Measurements from ENCODE around the gene PRKX.
"Not testable (repeated sequence)": the region's sequence is repeated elsewhere in the genome, so short reads cannot be mapped to it uniquely, and the experiment has no call there.

The PRKX gene

DNA sequence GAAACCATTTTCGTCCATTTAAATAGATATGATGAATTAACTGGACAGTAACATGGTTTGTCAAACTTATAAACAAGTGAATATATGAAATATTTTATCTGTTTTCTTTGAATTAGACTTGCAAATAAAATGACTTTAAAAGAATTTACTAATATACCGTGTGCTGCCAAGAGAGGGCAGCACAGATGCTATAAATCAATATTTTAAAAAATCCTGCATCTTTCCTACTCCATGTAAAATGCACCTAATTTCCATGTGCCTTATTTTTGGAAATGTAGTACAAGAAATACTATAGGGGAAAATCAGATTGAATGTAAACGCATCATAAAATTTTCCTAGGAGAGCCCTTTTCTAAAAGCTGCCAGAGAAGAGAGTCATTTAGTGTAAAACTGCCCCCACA is 62.2 kb downstream of the PRKX start:
- DNase-seq = peak in 1 of 2 donors; percentile 4

DNA sequence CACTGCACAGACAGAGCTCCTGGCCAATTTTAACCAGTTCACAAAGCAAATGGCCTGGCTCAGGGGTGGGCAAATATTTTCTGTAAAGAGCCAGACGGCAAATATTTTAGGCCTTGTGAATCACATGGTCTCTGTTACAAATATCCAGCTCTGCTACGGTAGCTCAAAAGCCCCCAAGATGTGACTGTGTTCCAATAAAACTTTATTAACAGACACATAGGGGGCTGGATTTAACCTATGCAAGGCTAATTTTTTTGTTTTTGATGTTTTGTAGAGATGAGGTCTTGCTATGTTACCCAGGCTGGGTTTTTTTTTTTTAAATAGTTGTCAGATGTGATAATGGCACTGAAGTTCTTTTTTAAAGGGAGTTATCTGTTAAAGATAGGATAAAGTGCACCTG is 65.4 kb downstream of the PRKX start:
- DNase-seq = no peak

DNA sequence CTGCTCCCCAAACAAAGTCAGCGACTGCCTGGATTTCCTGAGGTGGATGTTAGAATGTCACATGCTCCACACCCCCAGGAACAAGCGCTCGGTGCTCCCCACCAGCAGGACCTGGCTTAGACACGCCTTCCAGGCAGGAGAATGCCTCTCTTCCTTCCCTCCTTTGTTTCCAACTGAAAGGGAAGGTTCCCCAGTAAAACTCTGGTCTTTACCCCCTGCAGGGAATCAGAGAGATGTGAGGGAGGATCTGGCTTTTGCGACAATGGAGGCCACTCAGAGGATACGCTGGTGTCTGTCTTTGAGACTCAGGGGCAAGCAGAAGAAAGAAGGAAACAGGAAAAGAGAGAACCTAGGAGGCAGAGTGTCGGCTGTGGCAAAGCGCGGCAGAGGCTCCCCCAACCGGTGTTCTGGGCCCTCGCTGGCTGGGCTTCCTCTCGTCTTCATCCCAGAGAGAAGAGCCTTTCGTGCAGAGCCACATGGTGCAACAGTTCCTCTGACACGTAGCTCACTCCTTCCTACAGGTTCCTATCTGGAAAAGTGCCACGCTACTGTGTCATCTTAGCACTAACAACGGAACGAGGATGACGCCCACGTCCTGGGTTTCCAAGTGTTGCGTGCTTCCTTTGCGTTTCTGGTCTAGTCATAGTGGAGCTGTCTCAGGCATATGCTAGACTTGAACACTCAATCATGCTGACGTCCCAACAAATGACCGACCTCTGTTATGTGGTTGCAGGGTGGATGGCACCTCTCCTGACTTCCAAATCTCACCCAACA is 73.4 kb downstream of the PRKX start:
- not testable (repeated sequence) for DNase-seq

DNA sequence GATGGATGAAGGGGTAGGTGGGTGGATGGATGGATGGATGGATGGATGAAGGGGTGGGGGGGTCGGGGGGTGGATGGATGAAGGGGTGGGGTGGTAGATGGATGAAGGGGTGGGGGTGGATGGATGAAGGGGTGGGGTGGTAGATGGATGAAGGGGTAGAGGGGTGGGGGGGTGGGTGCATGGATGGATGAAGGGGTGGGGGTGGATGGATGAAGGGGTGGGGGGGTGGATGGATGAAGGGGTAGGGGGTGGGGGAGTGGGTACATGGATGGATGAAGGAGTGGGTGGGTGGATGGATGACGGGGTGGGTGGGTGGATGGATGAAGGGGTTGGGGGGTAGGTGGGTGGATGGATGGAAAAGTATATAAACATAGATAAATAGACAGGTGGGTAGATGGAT is 74.2 kb downstream of the PRKX start:
- no peak for DNase-seq

DNA sequence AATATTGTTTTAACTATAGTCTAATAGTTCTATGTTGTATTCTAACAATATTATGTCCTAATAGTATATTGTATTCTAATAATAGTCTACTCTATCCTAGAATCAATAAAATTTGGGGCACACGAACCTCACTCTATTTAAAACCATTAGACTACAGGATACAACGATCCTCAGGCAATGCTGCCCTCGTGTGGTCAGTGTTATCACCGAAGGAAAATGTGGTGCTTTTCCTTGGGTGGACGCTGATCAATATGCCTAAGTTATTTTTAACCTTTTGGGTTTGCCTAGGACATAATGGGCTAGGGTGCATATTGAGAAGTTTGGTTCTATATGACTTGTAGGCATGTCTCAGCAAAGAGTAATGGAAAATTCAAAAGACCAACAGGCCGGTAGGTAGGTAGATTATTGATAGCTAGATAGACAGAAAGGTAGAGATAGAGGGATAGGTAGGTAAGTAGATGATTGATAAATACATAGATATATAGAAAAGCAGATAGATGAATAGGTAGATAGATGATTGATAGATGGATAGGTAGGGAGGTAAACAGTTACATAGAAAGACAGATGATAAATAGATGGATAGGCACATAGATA is 75.1 kb downstream of the PRKX start:
- peak in 1 of 2 donors; percentile 8 for DNase-seq

DNA sequence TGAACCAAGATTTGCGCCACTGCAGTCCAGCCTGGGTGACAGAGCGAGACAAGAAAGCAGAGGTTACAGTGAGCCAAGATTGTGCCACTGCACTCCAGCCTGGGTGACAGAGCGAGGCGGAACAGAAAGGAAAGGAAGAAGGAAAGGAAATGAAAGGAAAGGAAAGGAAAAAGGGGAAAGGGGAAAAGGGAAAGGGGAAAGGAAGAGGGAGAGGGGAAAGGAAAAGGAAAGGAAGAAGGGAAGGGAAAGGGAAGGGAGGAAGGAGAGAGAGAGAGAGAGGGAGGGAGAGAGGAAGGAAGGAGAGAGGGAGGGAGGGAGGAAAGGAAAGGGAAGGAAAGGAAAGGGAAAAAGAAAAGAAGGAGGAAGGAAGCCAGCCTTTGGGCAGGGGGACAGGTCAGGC is 76.6 kb downstream of the PRKX start:
- no peak for DNase-seq

DNA sequence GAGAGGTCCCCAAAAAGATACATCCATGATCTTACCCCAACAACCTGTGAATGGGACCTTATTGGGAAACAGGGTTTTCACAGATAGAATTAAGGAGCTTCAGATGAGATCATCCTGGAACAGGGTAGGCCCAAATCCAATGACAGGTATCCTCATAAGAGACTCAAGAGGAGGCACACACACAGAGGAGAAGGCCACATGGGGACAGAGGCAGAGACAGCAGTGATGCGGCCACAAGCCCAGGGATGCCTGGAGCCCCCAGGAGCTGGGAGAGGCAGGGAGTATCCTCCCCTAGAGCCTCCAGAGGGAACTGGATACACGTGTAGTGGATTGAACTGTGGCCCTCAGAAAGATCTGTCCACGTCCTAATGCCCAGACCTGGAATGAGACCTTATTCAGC is 82.3 kb downstream of the PRKX start:
- no peak for DNase-seq

DNA sequence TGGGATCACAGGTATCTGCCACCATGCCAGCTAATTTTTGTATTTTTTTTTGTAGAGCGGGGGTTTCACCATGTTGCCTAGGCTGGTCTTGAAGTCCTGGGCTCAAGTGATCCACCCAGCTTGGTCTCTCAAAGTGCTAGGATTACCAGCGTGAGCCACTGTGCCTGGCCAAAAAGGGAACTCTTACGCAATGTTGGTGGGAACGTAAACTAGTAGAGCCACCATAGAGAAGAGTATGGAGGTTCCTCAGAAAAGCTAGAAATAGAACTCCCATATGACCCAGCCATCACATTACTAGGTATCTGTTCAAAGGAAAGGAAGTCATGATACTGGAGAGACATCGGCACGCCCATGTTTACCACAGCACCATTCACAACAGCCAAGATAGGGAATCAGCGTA is 85.9 kb downstream of the PRKX start:
- no peak for DNase-seq

DNA sequence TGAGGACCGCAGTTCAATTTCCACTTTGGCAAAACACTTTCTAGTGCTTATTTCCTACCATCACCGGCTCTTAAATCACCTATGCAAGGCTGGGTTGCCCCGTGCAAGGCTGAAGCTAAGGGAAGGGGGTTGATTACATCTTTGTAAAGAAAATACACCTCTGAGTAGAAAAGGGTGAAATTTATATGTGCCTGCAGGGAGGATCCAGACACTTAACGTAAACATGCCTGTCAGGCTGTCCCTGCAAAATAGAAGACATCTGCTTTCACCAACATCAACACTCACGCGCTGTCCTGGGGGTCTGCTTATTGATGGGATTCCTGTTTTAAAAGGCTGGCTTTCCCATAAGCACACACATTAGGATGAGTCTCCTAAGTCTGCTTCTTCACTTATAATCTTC is 92.0 kb downstream of the PRKX start:
- no peak for DNase-seq

DNA sequence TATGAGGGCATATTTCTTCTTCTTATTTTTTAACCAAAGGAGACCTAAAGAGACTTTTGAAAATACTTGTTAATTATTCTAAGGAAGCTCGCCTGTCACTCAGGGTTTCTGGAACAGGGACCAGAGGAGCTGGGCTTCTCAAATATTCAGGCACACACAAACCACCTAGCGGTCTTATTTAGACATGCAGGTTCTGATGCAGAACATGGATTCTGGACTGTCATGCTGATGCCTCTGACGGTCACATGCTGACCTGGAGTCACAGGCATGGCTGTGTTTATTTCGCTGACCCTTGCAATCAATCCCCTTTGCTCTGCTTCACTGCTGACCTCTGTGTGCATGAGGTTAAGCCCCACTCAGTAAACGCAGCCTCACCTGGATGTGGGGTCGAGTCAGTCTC is 101.7 kb downstream of the PRKX start:
- DNase-seq = not testable (repeated sequence)

DNA sequence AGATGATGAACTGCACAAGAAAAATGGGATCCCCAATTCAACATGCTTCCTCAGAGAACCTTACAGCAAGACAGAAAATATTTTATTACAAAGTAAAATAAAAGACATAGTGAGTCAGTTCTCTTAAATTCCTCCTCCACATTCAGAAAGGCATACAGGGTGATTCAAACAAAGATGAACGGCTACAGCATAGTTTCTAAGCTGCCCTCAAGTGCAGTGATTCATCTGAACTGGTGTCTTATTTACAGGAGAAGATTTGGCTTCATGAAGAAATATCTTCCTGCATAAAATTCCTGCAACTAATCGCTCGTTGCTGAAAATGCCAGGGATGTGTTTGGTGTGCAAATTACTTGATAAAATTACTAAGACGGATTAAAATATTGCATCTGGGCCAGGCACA is 103.6 kb downstream of the PRKX start:
- DNase-seq = no peak

DNA sequence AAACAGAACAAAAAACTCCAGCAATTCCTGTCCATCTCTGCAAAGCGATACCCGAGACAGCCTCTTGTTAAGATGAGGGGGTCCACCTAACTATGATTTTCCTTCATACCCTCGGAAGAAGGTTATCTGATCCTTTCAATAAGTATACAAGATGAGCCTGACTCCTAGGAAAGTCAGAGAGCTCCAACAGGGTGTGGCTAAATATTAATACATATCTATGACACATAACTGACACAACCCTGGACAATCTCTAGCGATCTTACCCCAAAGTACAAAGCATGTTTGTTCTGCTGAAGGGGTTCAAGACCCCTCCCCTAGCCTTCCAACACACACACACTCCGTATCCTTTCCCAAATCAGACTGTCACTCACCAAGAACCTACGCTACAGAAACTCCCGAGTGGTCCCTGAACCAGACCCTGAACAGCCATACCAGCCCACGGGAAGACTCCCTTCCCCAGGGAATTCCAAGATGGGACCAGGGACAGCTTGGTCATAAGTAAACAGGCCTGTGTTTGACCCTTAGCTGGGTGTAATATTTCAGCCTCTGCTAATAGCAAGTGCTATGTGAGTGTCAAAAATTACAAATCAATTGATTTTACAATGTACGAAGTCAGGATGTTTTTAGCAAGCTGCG is 110.3 kb downstream of the PRKX start:
- no peak for DNase-seq

DNA sequence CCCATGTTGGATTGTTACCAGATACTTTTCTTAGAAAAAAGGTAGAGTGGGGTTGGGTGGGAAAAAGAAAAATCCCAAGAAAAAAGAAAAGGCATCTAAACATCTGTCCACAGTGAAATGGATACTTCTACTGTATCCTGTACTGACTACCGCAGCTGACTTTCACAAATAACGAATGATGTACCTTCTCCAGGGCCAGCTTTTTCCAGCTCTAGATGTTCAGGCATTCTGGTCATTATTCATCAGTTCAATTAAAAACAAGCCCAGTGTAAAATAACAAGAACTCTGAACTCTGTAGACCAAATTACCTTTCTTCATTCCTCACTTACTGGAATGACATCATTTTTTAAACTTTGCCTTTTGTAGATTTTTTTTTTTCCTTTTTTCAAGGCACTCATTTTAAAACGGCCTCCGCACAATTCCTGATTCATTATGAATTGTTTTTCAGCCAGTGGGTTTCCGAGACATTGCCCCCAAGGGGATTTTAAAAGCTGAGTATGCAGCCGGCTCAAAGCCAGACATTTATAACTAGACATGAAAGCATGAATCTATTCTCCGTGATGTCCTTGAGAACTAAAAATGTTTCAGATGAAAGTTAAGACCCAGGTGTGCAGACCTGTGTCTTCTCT is 113.5 kb downstream of the PRKX start:
- DNase-seq = no peak

DNA sequence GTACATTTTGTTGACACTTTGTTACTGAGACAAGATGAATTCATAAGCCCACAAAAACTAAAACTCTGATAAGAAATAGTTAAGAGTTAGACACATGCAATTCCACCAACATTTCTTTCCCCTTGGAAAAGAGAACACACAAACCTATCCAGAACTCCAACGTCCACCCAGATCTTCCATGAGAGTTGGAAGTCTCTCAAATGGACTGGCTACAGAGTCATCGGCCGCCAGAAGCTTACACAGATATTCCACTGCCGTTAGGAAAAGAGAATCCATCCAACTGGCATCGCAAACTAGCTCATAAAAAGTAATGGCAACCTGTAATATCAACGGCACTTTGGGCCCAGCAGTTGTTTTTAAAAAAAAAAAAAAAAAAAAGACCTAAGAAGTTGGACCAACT is 114.7 kb downstream of the PRKX start:
- DNase-seq = no peak

DNA sequence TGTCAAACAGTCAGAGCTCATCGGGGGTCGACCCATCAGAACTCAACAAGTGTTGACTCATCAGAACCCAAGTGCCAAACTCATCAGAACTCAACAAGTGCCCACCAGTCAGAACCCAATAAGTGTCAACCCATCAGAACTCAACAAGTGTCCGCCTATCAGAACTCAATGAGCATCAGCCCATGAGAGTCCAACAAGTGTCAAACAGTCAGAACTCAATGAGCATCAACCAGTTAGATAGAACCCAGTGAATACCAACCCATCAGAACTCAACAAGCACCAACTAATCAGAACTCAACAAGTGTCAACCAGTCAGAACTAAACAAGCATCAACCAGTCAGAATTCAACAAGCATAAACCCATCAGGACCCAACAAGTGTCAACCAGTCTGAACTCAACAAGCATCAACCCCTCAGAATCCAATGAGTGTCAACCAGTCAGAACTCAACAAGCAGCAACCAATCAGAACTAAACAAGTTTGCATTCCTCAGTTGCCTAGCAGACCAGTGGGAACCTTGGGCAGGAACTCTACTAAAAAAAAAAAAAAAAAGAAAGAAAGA is 115.3 kb downstream of the PRKX start:
- DNase-seq = no peak

DNA sequence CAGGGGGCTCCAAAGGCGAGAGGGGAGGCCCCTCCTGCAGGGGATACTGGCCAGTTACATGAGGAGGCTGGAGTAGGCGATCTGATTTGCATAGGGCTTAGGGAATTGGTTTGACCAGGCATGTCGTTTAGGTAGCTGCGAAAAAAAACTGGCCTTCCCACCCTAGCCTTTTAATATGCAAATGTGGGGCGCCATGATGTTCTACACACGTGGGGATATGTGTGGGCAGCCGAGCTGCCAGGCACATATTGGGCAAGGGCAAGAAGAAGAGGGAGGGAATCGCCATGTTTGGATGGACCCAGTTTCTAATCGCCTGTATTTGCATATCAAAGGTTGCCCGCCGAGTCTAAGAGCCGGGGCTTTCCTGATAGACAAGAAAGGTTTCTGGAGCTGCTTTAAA is 121.3 kb downstream of the PRKX start:
- no peak for DNase-seq

DNA sequence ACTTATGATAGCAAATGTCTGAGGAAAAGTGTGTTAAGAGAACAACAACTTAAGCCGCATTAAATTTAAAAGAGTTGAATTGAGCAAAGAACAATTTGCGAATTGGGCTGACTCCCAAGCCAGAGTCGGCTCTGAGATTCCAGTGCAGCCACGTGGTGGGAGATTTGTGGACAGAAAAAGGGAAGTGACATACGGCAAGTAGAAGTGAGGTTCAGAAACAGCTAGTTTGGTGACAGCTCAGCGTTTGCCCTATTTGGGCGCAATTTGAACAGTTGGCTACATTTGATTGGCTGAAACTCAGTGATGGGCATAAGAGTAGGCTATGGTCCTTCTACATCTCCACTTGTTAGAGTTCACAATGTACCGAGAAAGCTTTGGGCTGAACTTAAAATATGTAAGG is 124.0 kb downstream of the PRKX start:
- DNase-seq = no peak

DNA sequence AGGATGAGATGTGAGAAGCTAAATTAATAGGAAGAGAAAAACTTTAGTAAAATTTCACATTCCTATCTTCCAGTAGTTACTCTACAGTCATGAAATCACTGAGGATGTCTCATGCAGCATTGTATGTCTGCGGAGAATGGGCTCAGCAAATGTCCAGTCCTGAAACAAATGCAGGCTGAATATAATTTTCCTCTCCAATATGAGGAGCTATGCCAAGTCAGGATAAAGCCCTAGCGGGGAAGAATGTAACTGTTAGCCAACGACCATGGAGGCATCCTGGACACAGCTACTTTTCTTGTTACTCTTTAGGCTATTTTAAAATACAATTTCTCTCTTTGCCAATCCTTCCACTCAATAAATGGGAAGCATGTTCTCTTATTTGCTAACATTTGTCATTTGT is 127.7 kb downstream of the PRKX start:
- DNase-seq = no peak

DNA sequence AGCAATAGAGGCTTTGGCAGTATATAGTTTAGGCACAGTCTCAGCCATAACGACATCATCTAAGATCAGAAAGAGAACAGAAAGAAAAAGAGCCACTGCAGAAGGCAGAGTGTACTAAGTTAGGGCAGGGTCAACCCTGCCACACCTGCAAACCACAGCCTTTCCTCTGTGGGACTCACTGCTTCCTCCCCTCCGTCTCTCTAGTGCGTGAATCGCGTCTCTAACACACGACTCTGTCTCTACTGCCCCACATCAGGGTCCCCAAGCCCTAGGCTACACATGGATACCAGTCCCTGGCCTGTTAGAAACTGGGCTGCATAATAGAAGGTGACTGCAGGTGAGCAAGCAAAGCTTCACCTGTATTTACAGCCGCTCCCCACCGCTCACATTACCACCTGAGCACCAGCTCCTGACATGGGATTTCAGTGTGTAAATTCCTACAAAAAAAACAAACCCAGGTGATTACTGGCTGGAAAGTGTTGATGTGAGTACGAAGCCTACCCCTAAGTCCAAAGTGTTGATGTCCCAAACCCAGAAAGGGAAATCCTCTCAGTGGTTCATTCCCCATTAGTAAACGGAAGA is 128.9 kb downstream of the PRKX start:
- DNase-seq = no peak

DNA sequence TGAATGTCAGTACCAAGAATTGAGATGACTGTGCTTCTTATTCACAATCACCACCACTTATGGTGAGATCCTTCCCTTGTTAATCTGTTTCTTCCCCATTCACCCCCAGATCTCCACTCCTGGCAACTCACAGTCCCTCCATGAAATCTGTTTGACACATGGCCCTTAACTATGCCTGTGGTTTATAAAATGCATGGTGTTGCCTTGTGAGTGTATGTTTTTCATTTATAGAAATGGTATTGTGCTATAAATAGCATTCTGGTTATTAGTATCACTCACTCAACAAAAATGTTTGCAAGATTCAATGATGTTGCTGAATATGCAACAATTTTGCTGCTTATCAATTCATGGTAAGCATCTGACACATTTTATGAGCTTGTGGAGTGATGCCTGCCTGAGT is 131.0 kb downstream of the PRKX start:
- DNase-seq = no peak

DNA sequence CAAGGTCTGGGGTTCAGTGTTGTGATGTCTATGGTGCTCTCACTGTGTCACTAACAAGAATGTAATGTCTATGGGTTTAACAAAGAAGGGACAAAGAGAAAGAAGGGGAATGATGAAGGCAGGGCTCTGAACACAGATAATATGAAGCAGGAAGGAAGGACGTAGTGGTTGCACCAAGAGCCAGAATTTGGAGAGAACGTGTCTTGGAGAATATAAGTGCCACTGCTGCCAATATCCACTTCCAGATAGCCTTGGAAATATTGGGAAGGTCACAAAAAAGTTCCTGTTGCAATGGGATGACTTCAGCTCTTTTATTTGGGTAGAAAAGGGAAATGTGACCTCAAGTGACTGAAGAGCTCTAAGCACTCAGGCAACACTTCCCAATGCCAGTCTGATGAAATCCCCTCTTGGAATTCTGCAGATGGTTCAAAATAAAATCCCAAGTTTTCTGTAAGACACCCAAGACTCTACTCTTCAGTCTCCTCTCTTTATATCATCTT is 131.8 kb downstream of the PRKX start:
- no peak for DNase-seq

DNA sequence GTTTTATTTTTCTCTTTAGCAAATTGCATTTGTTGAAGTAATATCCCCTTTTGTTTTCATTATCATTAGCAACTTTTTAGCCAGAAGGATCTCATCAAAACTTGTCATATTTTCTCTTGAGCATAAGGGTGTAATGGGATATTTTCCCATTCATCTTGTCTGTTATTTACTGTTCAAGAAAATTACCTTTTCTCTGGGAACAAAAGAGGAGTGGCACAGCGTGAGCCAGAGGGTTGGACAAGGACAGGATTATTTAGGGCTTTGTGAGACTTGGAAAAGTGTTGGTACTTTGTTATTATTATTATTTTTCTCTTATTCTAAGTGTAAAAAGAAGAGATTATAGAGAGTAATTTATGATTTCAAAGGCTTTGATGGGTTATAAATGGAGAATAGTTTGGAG is 135.9 kb downstream of the PRKX start:
- no peak for DNase-seq

DNA sequence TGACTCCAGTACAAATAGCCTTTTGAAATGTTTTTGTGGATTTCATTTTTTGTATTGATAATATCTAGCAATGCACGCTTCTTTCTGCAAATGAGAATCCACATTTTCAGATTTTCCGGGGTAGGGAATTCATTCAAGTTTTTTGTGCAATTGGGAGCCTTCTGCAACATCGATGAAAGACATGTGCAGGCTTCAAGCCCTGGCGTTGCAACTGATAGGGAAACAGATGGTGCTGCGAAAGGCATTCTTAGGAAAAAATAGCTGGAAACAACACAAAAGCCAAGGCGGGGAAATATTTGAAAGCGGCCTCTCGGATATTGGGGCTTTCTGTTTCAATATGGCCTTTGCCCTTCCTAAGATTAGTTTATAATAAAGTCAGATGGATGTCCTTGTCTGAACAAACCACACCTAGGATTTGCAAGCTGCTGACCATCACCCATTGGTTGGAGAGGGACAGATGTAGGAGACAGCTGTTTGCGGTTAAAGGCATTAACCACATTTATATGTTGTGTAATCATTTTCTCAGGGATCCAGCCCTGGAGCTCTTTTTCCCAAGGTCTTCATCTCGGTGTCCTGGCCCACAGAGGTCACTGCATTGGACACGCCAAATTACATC is 136.5 kb downstream of the PRKX start:
- no peak for DNase-seq

All from hippocampal formation (tissue), 2 donors.